Liver (tissue), 3 donors: ENCODE data around the gene TMEM260.

Experiments used
- FOXA2 ChIP-seq: IDR thresholded peaks from 2 replicates; pipeline ENCODE4 v1.6.1; 2016; ENCODE audit warnings: antibody characterized with exemption
- NR2F2 ChIP-seq: IDR thresholded peaks from 2 replicates; pipeline ENCODE4 v1.6.1; 2016; ENCODE audit warnings: antibody characterized with exemption
- RAD21 ChIP-seq, 2 donors: IDR thresholded peaks; 2 replicates each; pipeline ENCODE4 v1.6.1; 2016; ENCODE audit warnings: antibody characterized with exemption in 2 of 2, mild to moderate bottlenecking in 2 of 2
- TAF1 ChIP-seq: conservative IDR thresholded peaks from 2 replicates; pipeline ENCODE4 v1.6.1; 2016; ENCODE audit warnings: antibody characterized with exemption, mild to moderate bottlenecking
- TF ChIP-seq, protein P1 (sequence below): fragments of 150-350 bp; IDR thresholded peaks from 2 replicates; pipeline ENCODE4 v1.5.1; 2017; ENCODE audit warnings: improper control_type of control experiment, low read depth, low read length; ENCODE audit not compliant: missing input control
- TF ChIP-seq, protein P2 (sequence below): IDR thresholded peaks from 2 replicates; pipeline ENCODE4 v1.6.1; 2016; ENCODE audit warnings: antibody characterized with exemption
- TF ChIP-seq, protein P3 (sequence below): IDR thresholded peaks from 2 replicates; pipeline ENCODE4 v1.6.1; 2016; ENCODE audit warnings: antibody characterized with exemption, mild to moderate bottlenecking
- donor health status: healthy.
- donor health status: healthy.

DNA sequence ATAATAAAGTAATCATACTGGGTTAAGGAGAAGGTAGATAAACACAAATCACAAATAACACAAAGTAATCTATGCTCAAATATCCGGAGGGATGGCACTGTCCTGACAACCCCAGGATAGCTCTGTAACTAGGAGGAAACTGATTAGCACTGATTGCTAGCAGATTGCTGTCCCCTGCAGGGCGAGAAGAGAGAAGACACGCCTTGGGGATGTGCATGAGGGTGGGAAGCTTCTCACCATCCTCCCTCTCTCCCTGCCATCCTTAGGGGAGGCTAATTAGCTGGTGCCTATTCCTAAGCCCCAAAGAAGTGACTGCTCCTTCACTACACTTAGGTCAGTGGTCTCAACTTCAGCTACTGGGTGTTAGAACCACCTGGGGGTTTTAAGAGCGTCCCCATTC, 27.0 kb upstream of the TMEM260 start:
- TF ChIP-seq, protein P1, sequence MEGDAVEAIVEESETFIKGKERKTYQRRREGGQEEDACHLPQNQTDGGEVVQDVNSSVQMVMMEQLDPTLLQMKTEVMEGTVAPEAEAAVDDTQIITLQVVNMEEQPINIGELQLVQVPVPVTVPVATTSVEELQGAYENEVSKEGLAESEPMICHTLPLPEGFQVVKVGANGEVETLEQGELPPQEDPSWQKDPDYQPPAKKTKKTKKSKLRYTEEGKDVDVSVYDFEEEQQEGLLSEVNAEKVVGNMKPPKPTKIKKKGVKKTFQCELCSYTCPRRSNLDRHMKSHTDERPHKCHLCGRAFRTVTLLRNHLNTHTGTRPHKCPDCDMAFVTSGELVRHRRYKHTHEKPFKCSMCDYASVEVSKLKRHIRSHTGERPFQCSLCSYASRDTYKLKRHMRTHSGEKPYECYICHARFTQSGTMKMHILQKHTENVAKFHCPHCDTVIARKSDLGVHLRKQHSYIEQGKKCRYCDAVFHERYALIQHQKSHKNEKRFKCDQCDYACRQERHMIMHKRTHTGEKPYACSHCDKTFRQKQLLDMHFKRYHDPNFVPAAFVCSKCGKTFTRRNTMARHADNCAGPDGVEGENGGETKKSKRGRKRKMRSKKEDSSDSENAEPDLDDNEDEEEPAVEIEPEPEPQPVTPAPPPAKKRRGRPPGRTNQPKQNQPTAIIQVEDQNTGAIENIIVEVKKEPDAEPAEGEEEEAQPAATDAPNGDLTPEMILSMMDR: no peak
- TF ChIP-seq, protein P2, sequence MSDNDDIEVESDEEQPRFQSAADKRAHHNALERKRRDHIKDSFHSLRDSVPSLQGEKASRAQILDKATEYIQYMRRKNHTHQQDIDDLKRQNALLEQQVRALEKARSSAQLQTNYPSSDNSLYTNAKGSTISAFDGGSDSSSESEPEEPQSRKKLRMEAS: no peak
- TF ChIP-seq FOXA2 (no peak), RAD21 (IDR thresholded peaks at IDR 0.05) (no peak), NR2F2 (no peak), TAF1 (no peak)
- TF ChIP-seq, protein P3, sequence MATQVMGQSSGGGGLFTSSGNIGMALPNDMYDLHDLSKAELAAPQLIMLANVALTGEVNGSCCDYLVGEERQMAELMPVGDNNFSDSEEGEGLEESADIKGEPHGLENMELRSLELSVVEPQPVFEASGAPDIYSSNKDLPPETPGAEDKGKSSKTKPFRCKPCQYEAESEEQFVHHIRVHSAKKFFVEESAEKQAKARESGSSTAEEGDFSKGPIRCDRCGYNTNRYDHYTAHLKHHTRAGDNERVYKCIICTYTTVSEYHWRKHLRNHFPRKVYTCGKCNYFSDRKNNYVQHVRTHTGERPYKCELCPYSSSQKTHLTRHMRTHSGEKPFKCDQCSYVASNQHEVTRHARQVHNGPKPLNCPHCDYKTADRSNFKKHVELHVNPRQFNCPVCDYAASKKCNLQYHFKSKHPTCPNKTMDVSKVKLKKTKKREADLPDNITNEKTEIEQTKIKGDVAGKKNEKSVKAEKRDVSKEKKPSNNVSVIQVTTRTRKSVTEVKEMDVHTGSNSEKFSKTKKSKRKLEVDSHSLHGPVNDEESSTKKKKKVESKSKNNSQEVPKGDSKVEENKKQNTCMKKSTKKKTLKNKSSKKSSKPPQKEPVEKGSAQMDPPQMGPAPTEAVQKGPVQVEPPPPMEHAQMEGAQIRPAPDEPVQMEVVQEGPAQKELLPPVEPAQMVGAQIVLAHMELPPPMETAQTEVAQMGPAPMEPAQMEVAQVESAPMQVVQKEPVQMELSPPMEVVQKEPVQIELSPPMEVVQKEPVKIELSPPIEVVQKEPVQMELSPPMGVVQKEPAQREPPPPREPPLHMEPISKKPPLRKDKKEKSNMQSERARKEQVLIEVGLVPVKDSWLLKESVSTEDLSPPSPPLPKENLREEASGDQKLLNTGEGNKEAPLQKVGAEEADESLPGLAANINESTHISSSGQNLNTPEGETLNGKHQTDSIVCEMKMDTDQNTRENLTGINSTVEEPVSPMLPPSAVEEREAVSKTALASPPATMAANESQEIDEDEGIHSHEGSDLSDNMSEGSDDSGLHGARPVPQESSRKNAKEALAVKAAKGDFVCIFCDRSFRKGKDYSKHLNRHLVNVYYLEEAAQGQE: no peak
